Spleen (tissue), 11 donors: ENCODE results near the gene S100A13. TPM values are rescaled to one million over a fixed set of nuclear protein-coding genes. Genes with fewer than 3 reads are reported as not detected.

ENCODE experiments used
- DNase-seq: peaks from one replicate; pipeline ENCODE4 v3.0.0-alpha.2; 2020
- H3K27ac ChIP-seq, 8 donors: fragments of 200-600 bp; sonication (generic) in 7 of 8; 1 replicate in 4 of 8; 2 replicates in 4 of 8; pipeline versions ENCODE4 v1.5.0 to v1.8.0; 2016 to 2021; ENCODE audit warnings: inconsistent platforms in 4 of 8, mild to moderate bottlenecking in 4 of 8, moderate library complexity in 1 of 8
- H3K27me3 ChIP-seq, 7 donors: fragments of 200-600 bp; sonication (generic) in 6 of 7; replicated peaks in 1 of 7; 1 replicate in 4 of 7; 2 replicates in 3 of 7; pipeline versions ENCODE4 v1.5.0 to v1.8.0; 2016 to 2021; ENCODE audit warnings: inconsistent platforms in 3 of 7, mild to moderate bottlenecking in 1 of 7
- H3K36me3 ChIP-seq, 6 donors: fragments of 200-600 bp; sonication (generic) in 5 of 6; 1 replicate in 4 of 6; 2 replicates in 2 of 6; pipeline versions ENCODE4 v1.5.0 to v1.8.0; 2016 to 2021; ENCODE audit warnings: inconsistent platforms in 2 of 6
- H3K4me1 ChIP-seq, 6 donors: fragments of 200-600 bp; sonication (generic) in 5 of 6; 1 replicate in 3 of 6; 2 replicates in 3 of 6; pipeline versions ENCODE4 v1.5.0 to v1.8.0; 2016 to 2021; ENCODE audit warnings: inconsistent platforms in 3 of 6
- H3K4me3 ChIP-seq, 8 donors: fragments of 200-600 bp; sonication (generic) in 7 of 8; 1 replicate in 4 of 8; 2 replicates in 4 of 8; pipeline versions ENCODE4 v1.5.0 to v1.8.0; 2016 to 2021; ENCODE audit warnings: inconsistent platforms in 4 of 8, mild to moderate bottlenecking in 4 of 8, moderate library complexity in 2 of 8
- H3K9me3 ChIP-seq, 8 donors: fragments of 200-600 bp; sonication (generic) in 7 of 8; 1 replicate in 4 of 8; 2 replicates in 4 of 8; pipeline versions ENCODE4 v1.5.0 to v1.8.0; 2016 to 2021; ENCODE audit warnings: inconsistent platforms in 4 of 8
- POLR2A ChIP-seq, 3 donors: fragments of 450-650 bp; IDR thresholded peaks; one replicate each; pipeline ENCODE4 v1.5.1; 2017; ENCODE audit warnings: antibody characterized with exemption in 3 of 3, mild to moderate bottlenecking in 1 of 3
- POLR2AphosphoS5 ChIP-seq, 3 donors: sonication (generic); formaldehyde crosslinking; IDR thresholded peaks; one replicate each; pipeline ENCODE4 v1.5.1; 2017; ENCODE audit warnings: antibody characterized with exemption in 3 of 3
- WGBS, 5 donors: extraction: QIAGEN DNeasy Blood & Tissue Kit in 3 of 5; methylation state at CpG; one replicate each; pipeline versions ENCODE4 v1.1.5 to v1.1.7; 2013 to 2018; 5-methylcytosine and 5-hydroxymethylcytosine counted together
- intact Hi-C: fragments of 100-400 bp; cut with DNase I; formaldehyde crosslinking; loops from one replicate; pipeline ENCODE4 v1.15.0; 2023; ENCODE audit warnings: low total_unique reads
- polyA plus RNA-seq, 3 donors: library from polyadenylated mRNA; stranded (reverse); fragments of 200-250 nt; gene quantifications; one replicate each; pipeline ENCODE4 v1.2.1, GENCODE V29; 2013
- total RNA-seq, 7 donors: library from RNA; depleted of rRNA in 3 of 7; stranded (reverse); fragments of >200 nt in 3 of 7; fragmentation: NEBNext Ultra II Directional in 4 of 7; extraction: Animal tissue kit (Norgen Biotek cat#: 25700) in 4 of 7; gene quantifications; one replicate each; pipeline versions ENCODE4 v1.1.0 to v1.2.1, GENCODE V29; 2016 to 2021
- TF ChIP-seq, protein P1 (sequence below), 11 experiments: fragments of 200-600 bp in 7 of 11; fragments of 450-650 bp in 4 of 11; sonication (generic) in 4 of 11; IDR thresholded peaks in 8 of 11; conservative IDR thresholded peaks in 3 of 11; 1 replicate in 7 of 11; 2 replicates in 4 of 11; pipeline versions ENCODE4 v1.4.0 to v1.8.0; 2016 to 2021; ENCODE audit warnings: antibody characterized with exemption in 11 of 11, inconsistent platforms in 4 of 11, mild to moderate bottlenecking in 1 of 11
- donor health status: healthy with polysubstance abuse.
- donor health status: DM: no; HTN: no; CAD: no; lungs with moderate emphysema.
- donor health status: DM: no; HTN: no; CAD: no.
- donor health status: Bipolar disorder and iron deficiency.
- donor health status: healthy.
- donor health status: DM: no; HTN: no; CAD: no.
- donor health status: DM: yes; HTN: yes; CAD: no.

Gene S100A13
- total and polyA plus RNA-seq, 10 donors = 48.8 to 146 (median 75.5) TPM

DNA sequence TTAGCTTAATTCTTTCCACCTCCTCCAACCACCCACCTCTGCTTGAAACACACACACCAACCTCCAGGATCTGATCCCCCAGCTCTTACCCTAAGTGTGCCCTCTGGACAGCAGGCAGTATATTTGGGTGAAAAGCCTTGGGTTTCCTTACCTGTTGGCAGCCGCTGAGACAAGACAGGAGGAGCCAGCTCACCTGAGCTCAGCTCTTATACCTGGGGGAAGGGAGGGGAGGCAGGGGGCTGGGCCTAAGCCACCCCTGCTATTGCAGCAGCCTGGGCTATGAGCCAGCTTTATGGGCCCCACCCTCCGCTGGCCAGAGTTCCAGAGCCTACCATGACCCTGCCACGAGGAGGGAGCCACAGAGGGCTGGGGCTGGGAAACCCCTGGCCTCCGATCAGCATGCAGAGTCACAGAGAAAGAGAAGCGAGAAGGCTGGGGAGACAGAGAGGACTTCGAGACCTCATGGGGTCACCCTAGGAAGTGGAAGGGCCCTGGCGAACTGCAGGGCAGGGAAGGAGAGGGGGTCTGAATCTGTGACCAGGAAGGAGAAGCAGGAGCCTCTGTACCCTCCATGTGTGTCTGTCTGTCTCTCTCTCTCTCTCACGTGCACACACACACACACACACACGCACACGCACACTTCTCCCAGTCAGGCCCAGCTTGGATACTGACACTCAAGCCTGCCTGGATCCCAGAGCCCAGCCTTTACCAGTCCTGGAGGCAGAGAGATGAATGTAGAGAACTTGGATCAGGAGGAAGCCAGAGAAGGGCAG is 11.0 kb downstream of the S100A13 start, which contains the start of gene S100A14:
S100A14 (minus strand) TSS at position 182 of the 773 bp plus-strand sequence. CDS start 467 bp downstream, outside the sequence.
- Histone ChIP-seq H3K4me3 (no peak within 1 kb of the TSS), H3K4me1 (peaks cover 12 to 57% (median 34%) of the 10 kb centered on the region in 6 donors), H3K27me3 (no peaks in the 10 kb centered on the region), H3K27ac (peak within 1 kb of the TSS in 7 of 8 donors; percentile 22 to 90 (median 48)), H3K36me3 (peaks cover 0 to 14% (median 0%) of the 10 kb centered on the region in 6 donors), H3K9me3 (no peaks in the 10 kb centered on the region)
- intact Hi-C loops = loop anchor here (5.0 kb wide), 1 partner anchor 44 kb away; no protein-coding TSS in a partner anchor
- peak; percentile 70 for DNase-seq
- TF ChIP-seq, protein P1, sequence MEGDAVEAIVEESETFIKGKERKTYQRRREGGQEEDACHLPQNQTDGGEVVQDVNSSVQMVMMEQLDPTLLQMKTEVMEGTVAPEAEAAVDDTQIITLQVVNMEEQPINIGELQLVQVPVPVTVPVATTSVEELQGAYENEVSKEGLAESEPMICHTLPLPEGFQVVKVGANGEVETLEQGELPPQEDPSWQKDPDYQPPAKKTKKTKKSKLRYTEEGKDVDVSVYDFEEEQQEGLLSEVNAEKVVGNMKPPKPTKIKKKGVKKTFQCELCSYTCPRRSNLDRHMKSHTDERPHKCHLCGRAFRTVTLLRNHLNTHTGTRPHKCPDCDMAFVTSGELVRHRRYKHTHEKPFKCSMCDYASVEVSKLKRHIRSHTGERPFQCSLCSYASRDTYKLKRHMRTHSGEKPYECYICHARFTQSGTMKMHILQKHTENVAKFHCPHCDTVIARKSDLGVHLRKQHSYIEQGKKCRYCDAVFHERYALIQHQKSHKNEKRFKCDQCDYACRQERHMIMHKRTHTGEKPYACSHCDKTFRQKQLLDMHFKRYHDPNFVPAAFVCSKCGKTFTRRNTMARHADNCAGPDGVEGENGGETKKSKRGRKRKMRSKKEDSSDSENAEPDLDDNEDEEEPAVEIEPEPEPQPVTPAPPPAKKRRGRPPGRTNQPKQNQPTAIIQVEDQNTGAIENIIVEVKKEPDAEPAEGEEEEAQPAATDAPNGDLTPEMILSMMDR (IDR thresholded peaks at IDR 0.05 in 8 of 11, conservative IDR thresholded peaks at IDR 0.05 in 3 of 11) = no peak
- TF ChIP-seq POLR2A (IDR thresholded peaks at IDR 0.05) = no peak
- TF ChIP-seq POLR2AphosphoS5 (IDR thresholded peaks at IDR 0.05) = peak in 1 of 3 donors; percentile 26
- WGBS, 5 donors = 57 to 74% (median 72%) methylated on average over 9 to 10 of the region's 10 CpGs

DNA sequence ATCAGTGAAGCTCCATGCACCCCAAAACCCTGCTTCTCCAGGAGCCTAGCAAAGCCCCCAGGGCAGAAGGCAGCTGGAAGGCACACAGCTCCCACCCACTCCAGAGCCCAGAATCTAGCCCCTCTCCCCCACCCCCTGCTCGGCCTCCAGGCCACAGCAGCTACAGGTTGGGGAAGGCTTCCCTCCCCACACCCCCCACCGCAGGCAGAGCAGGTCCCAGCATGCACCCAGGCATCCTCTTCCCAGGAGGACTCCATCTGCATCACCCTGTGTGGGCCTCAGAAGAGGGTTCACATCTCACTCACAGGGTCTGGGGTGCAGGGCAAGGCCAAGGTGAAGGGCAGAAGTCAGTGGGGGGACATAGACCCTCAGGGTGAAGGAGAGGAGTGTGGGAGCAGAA is 11.9 kb downstream of the S100A13 start:
- Histone ChIP-seq H3K27ac (peak overlapping the region in 2 of 8 donors; percentile 46 to 90), H3K4me1 (peaks cover 14 to 66% (median 38%) of the 10 kb centered on the region in 6 donors), H3K36me3 (peaks cover 0 to 14% (median 0%) of the 10 kb centered on the region in 6 donors), H3K4me3 (no peak overlapping the region), H3K27me3 (no peaks in the 10 kb centered on the region), H3K9me3 (no peaks in the 10 kb centered on the region)
- DNase-seq = no peak
- 83 to 100% (median 93%) methylated on average over 1 to 2 of the region's 2 CpGs for WGBS, 5 donors
- TF ChIP-seq POLR2AphosphoS5 (IDR thresholded peaks at IDR 0.05) = no peak
- TF ChIP-seq, protein P1 (IDR thresholded peaks at IDR 0.05 in 8 of 11, conservative IDR thresholded peaks at IDR 0.05 in 3 of 11) = no peak
- no peak for TF ChIP-seq POLR2A (IDR thresholded peaks at IDR 0.05)
- intact Hi-C loops = loop anchor here (5.0 kb wide), 1 partner anchor 43 kb away; no protein-coding TSS in a partner anchor

DNA sequence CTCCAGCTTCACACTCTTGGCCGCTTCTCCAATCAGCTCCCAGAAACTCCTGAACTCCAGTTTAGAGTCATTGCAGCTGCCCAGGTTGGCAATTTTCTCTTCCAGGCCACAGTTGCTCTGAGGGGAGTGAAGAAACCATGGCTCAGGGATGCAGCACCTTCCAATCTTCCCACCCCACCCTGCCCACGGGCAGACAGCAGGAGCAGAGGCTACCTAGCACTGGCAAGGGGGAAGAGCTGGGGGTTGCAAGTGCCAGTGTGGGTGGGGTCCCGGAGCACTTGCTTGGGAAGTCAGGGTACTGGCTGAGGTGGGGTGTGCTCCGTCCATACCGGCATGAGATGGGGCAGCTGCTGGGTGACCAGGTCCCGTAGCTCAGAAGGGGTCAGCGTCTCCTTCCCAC is 12.4 kb downstream of the S100A13 start:
- Histone ChIP-seq H3K36me3 (peaks cover 0 to 10% (median 0%) of the 10 kb centered on the region in 6 donors), H3K9me3 (no peaks in the 10 kb centered on the region), H3K4me1 (peaks cover 14 to 71% (median 43%) of the 10 kb centered on the region in 6 donors), H3K27ac (peak overlapping the region in 3 of 8 donors; percentile 2 to 90 (median 88)), H3K27me3 (no peaks in the 10 kb centered on the region), H3K4me3 (no peak overlapping the region)
- no peak for DNase-seq
- intact Hi-C loops = loop anchor here (5.0 kb wide), 1 partner anchor 43 kb away; no protein-coding TSS in a partner anchor
- no peak for TF ChIP-seq POLR2A (IDR thresholded peaks at IDR 0.05)
- TF ChIP-seq, protein P1 (IDR thresholded peaks at IDR 0.05 in 8 of 11, conservative IDR thresholded peaks at IDR 0.05 in 3 of 11) = no peak
- no peak for TF ChIP-seq POLR2AphosphoS5 (IDR thresholded peaks at IDR 0.05)
- 88 to 100% (median 93%) methylated on average over 5 to 7 of the region's 7 CpGs for WGBS, 5 donors
